CD4-positive, alpha-beta memory T cell (primary cell): Measurements from ENCODE around the gene XXYLT1. TPM values are rescaled to one million over a fixed set of nuclear protein-coding genes. Genes with fewer than 3 reads are reported as not detected.

Experiments used
- CTCF ChIA-PET: fragments of 350-600 bp; sonication (Branson Sonifier 250); formaldehyde crosslinking; loops from one replicate; lab custom pipeline; 2021; ENCODE audit warnings: inconsistent platforms; ENCODE audit not compliant: partially characterized antibody; lab: Charles Lee
- POLR2A ChIA-PET: fragments of 350-600 bp; sonication (Branson Sonifier 250); formaldehyde crosslinking; loops from one replicate; lab custom pipeline; 2021; ENCODE audit not compliant: partially characterized antibody; lab: Charles Lee
- DNase-seq, 5 donors: peaks; one replicate each; pipeline versions ENCODE4 v3.0.0 to v3.0.0-alpha.2; 2020 to 2022; ENCODE audit warnings: mixed read lengths in 1 of 5
- H3K27ac ChIP-seq: one replicate; pipeline ENCODE4 v1.7.0; 2013; ENCODE audit warnings: low read depth, low read length
- H3K27me3 ChIP-seq: 2 replicates; pipeline ENCODE4 v1.7.0; 2013; ENCODE audit warnings: mild to moderate bottlenecking, low read length, moderate library complexity; ENCODE audit not compliant: insufficient read depth
- H3K36me3 ChIP-seq: 2 replicates; pipeline ENCODE4 v1.7.0; 2013; ENCODE audit warnings: mild to moderate bottlenecking, low read length, moderate library complexity; ENCODE audit not compliant: insufficient read depth
- H3K4me1 ChIP-seq: 2 replicates; pipeline ENCODE4 v1.7.0; 2013; ENCODE audit warnings: mild to moderate bottlenecking, low read length, moderate library complexity; ENCODE audit not compliant: insufficient read depth
- H3K4me3 ChIP-seq, 2 donors: one replicate each; pipeline ENCODE4 v1.7.0; 2013; ENCODE audit warnings: low read length in 2 of 2, mild to moderate bottlenecking in 1 of 2
- H3K9me3 ChIP-seq, 2 donors: one replicate each; pipeline ENCODE4 v1.7.0; 2013; ENCODE audit warnings: low read length in 2 of 2, control low read depth in 1 of 2; ENCODE audit not compliant: control insufficient read depth in 1 of 2
- H3K27ac Mint-ChIP-seq, 7 donors: one replicate each; pipeline ENCODE4 v1.8.0; 2020 to 2021; ENCODE audit warnings: mixed read lengths in 7 of 7, mild to moderate bottlenecking in 6 of 7, inconsistent platforms in 3 of 7, moderate library complexity in 3 of 7
- H3K27me3 Mint-ChIP-seq, 2 donors: one replicate each; pipeline ENCODE4 v1.8.0; 2020 to 2021; ENCODE audit warnings: mixed read lengths in 2 of 2
- H3K36me3 Mint-ChIP-seq, 2 donors: one replicate each; pipeline ENCODE4 v1.8.0; 2020 to 2021; ENCODE audit warnings: mixed read lengths in 2 of 2, inconsistent platforms in 1 of 2, mild to moderate bottlenecking in 1 of 2
- H3K4me1 Mint-ChIP-seq, 4 donors: one replicate each; pipeline ENCODE4 v1.8.0; 2020 to 2021; ENCODE audit warnings: mixed read lengths in 4 of 4, mild to moderate bottlenecking in 1 of 4
- H3K4me3 Mint-ChIP-seq, 8 donors: one replicate each; pipeline ENCODE4 v1.8.0; 2020 to 2021; ENCODE audit warnings: mixed read lengths in 8 of 8, mild to moderate bottlenecking in 7 of 8, moderate library complexity in 6 of 8, inconsistent platforms in 3 of 8
- H3K9me3 Mint-ChIP-seq, 8 donors: one replicate each; pipeline ENCODE4 v1.8.0; 2020 to 2021; ENCODE audit warnings: mixed read lengths in 8 of 8, mild to moderate bottlenecking in 5 of 8, inconsistent platforms in 3 of 8, moderate library complexity in 1 of 8
- intact Hi-C: fragments of 100-400 bp; cut with micrococcal nuclease; formaldehyde crosslinking; loops from one replicate; pipeline ENCODE4 v1.15.1; 2023
- polyA plus RNA-seq, 2 donors: library from polyadenylated mRNA; unstranded; fragments of 300-500 nt; fragmentation: Illumina TruSeq; gene quantifications; one replicate each; pipeline ENCODE4 v1.2.3, GENCODE V29; 2021
- total RNA-seq, 2 experiments: library from RNA; stranded (reverse); gene quantifications; one replicate each; pipeline ENCODE4 v1.2.3, GENCODE V29; 2021

The XXYLT1 gene
- total and polyA plus RNA-seq, 4 experiments from 2014 or later: 3.9 to 6.3 (median 4.3) TPM

DNA sequence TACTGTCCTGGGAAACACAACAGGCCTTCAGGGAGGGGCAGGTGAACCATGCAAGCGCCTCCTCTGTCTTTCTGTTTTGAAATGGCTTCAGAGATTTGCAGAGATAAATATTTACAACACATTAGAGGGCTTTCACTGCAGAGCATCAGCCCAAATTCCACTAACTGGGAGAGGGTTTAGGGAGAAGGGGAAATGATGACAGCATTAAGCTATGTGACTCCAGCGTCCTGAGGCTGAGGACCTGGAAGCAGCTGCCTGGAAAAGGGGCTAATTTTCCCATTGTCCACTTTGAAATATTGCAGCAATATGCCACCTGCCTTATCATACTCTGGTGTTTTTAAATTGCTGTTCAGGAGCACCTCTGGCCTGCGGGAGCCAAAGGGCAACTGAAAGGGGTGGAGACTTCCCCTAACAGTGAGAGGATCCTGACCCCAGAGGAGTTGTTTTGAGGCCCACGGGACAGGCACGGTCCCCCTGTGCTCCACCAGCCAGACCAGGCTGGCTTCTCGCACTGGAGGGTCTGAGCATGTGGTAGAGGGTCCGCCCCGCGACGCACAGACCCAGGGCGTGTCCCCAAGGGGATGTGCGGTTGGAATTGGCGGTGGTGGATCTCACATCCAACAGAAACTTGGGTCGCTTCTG lies 110.6 kb downstream of the XXYLT1 start:
- H3K4me1 Mint-ChIP-seq: peaks cover 13 to 21% (median 18%) of the 10 kb centered on the region in 4 donors

DNA sequence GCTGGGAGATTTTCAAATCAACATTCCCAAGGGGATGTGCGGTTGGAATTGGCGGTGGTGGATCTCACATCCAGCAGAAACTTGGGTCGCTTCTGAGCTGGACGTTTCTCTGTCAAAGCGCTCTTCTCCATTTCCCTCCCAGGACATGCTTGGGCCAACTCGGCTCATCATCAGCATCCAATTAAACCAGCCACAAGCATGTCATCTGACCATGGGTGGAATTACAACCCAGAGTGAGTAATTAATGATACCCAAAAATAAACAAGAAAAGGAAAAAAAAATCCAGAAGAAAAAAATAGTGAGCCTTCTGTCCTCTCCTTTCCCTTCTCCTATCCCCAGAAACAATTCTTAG lies 111.2 kb downstream of the XXYLT1 start:
- DNase-seq: no peak
- H3K4me1 Mint-ChIP-seq: peaks cover 13 to 21% (median 18%) of the 10 kb centered on the region in 4 donors
- Histone ChIP-seq H3K4me1 (peaks cover 22% of the 10 kb centered on the region), H3K36me3 (no peaks in the 10 kb centered on the region), H3K27me3 (no peaks in the 10 kb centered on the region), H3K4me3 (no peak overlapping the region), H3K27ac (no peak overlapping the region), H3K9me3 (no peaks in the 10 kb centered on the region)
- ChIA-PET CTCF (no interaction called here), POLR2A (no interaction called here)
- intact Hi-C loops: no loop called here
- H3K27ac Mint-ChIP-seq: peak overlapping the region in 1 of 7 donors; percentile 1
- no peak overlapping the region for H3K4me3 Mint-ChIP-seq
- peaks cover 3 to 4% of the 10 kb centered on the region in 2 donors for H3K36me3 Mint-ChIP-seq
- H3K9me3 Mint-ChIP-seq: no peaks in the 10 kb centered on the region
- no peaks in the 10 kb centered on the region for H3K27me3 Mint-ChIP-seq

More for the DNA sequence above, 110.6 kb downstream of the XXYLT1 start:
- H3K4me3 ChIP-seq: no peak overlapping the region
- POLR2A ChIA-PET: no interaction called here
- no peak overlapping the region for H3K4me3 Mint-ChIP-seq
- no peaks in the 10 kb centered on the region for H3K9me3 ChIP-seq
- H3K27ac Mint-ChIP-seq: peak overlapping the region in 1 of 7 donors; percentile 1
- no peaks in the 10 kb centered on the region for H3K27me3 Mint-ChIP-seq
- CTCF ChIA-PET: no interaction called here
- DNase-seq: no peak
- H3K4me1 ChIP-seq: peaks cover 22% of the 10 kb centered on the region
- H3K36me3 ChIP-seq: no peaks in the 10 kb centered on the region
- no peaks in the 10 kb centered on the region for H3K27me3 ChIP-seq
- H3K36me3 Mint-ChIP-seq: peaks cover 3% of the 10 kb centered on the region in 2 donors
- no peaks in the 10 kb centered on the region for H3K9me3 Mint-ChIP-seq
- no peak overlapping the region for H3K27ac ChIP-seq
- intact Hi-C loops: no loop called here

DNA sequence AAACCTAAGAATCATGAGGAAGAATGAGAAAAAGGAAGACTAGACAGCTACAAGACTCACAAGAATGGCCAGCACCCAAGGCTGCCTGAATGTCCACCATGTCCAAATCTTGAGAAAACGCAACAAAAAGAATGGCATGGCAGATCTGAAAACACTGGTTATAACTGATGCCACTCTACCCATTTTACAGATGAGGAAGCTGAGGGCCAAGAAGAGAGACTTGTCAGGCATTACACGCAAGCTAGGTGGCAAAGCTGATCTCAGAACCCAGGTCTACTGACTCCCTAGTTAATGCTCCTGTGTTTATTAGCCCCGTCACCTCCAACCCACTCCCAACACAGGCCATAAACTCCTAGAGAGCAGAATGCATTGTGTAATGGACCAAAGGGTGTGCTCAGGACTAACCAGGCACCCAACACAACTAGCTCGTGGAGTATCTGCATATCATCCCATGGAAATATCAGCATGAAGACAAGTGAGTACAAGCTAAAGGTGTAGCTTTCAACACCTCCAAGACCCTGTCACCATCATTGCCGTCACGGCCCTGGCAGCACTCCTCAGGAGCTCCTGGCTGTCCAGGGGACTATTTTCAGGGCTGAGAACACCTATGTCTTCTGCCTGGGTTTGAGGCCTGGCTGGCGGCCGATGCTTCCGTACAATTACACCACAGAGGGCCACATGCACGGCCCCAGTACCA lies 111.7 kb downstream of the XXYLT1 start:
- Histone ChIP-seq H3K36me3 (no peaks in the 10 kb centered on the region), H3K27me3 (no peaks in the 10 kb centered on the region), H3K9me3 (no peaks in the 10 kb centered on the region), H3K27ac (no peak overlapping the region), H3K4me3 (no peak overlapping the region), H3K4me1 (peaks cover 22% of the 10 kb centered on the region)
- Mint-ChIP-seq H3K9me3 (no peaks in the 10 kb centered on the region), H3K4me1 (peaks cover 13 to 21% (median 19%) of the 10 kb centered on the region in 4 donors), H3K4me3 (no peak overlapping the region), H3K27me3 (no peaks in the 10 kb centered on the region), H3K36me3 (peaks cover 3 to 6% of the 10 kb centered on the region in 2 donors), H3K27ac (peak overlapping the region in 2 of 7 donors; percentile 13 to 69)
- ChIA-PET POLR2A (no interaction called here), CTCF (no interaction called here)
- no peak for DNase-seq
- intact Hi-C loops: no loop called here

DNA sequence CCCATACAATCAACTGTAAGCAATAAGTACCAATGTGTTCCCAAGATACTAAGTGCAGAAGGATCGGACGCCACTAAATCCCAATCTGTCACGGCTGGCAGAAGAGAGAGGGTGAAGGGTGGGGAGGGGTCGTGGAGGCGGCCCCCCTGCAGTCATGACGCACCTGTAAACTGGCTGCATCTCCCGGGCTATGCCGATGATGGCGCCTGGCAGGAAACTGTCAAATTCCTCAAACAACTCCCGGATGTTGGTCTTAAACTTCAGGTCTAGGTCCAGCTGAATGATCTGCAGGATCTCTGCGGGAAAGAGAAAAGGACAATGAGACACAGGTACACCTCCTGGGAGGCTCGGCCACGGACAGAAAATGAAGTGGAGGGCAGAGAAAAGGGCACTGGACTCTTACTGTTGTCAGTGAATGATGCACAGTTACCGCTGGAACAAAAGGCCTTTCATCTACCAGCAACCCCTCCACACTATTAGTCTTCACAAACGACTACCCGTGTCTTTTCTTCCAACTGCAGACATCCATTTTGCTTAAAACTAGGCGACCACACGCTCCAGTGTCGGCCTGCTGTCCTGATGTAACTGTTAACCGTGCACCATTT lies 114.6 kb downstream of the XXYLT1 start:
- Histone ChIP-seq H3K9me3 (no peaks in the 10 kb centered on the region), H3K4me1 (peaks cover 5% of the 10 kb centered on the region), H3K27me3 (no peaks in the 10 kb centered on the region), H3K36me3 (no peaks in the 10 kb centered on the region), H3K27ac (no peak overlapping the region), H3K4me3 (no peak overlapping the region)
- H3K4me3 Mint-ChIP-seq: no peak overlapping the region
- peak overlapping the region in 1 of 7 donors; percentile 60 for H3K27ac Mint-ChIP-seq
- intact Hi-C loops: no loop called here
- CTCF ChIA-PET: no interaction called here
- no peaks in the 10 kb centered on the region for H3K9me3 Mint-ChIP-seq
- peaks cover 3 to 12% of the 10 kb centered on the region in 2 donors for H3K36me3 Mint-ChIP-seq
- no peaks in the 10 kb centered on the region for H3K27me3 Mint-ChIP-seq
- H3K4me1 Mint-ChIP-seq: peaks cover 0 to 2% (median 0%) of the 10 kb centered on the region in 4 donors
- DNase-seq: no peak
- POLR2A ChIA-PET: no interaction called here

DNA sequence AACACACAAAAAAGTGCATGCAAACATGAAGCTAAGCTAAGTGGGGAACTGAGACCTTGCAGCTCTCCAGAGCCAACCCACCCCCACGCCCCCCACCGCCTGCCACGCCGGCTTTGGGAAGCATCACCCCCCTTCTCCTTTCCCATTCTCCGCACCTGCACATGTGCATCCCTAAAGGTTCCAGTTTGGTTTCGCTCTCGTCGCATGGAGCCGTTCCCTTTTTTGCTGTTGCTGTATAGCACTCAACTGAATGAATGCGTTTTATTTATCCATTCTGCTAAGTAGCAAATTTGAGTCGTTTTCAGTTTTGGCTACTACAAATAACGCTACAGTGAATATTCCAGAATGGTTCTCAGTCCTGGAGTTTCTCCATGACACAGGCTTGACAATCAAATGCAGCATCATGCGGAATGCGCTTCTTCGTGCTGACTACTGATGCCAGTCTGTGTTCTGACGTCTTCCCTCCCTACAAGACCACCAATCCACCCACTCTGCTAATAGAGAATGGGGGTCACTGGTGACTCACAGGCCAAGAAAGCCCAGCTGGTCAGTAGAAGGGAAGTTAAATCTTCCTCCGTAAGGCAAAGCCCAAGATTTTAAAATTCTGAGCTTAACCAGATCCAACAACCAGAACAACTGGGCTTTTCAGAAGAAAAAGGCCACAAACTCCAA lies 115.3 kb downstream of the XXYLT1 start:
- DNase-seq: no peak
- peaks cover 9% of the 10 kb centered on the region for H3K4me1 ChIP-seq
- Mint-ChIP-seq H3K9me3 (no peaks in the 10 kb centered on the region), H3K4me3 (no peak overlapping the region), H3K36me3 (peaks cover 3 to 12% of the 10 kb centered on the region in 2 donors), H3K27ac (no peak overlapping the region), H3K27me3 (no peaks in the 10 kb centered on the region), H3K4me1 (peaks cover 0 to 3% (median 2%) of the 10 kb centered on the region in 4 donors)
- CTCF ChIA-PET: no interaction called here
- no peaks in the 10 kb centered on the region for H3K9me3 ChIP-seq
- no peaks in the 10 kb centered on the region for H3K36me3 ChIP-seq
- no peak overlapping the region for H3K27ac ChIP-seq
- H3K4me3 ChIP-seq: no peak overlapping the region
- H3K27me3 ChIP-seq: no peaks in the 10 kb centered on the region
- intact Hi-C loops: no loop called here
- POLR2A ChIA-PET: no interaction called here

DNA sequence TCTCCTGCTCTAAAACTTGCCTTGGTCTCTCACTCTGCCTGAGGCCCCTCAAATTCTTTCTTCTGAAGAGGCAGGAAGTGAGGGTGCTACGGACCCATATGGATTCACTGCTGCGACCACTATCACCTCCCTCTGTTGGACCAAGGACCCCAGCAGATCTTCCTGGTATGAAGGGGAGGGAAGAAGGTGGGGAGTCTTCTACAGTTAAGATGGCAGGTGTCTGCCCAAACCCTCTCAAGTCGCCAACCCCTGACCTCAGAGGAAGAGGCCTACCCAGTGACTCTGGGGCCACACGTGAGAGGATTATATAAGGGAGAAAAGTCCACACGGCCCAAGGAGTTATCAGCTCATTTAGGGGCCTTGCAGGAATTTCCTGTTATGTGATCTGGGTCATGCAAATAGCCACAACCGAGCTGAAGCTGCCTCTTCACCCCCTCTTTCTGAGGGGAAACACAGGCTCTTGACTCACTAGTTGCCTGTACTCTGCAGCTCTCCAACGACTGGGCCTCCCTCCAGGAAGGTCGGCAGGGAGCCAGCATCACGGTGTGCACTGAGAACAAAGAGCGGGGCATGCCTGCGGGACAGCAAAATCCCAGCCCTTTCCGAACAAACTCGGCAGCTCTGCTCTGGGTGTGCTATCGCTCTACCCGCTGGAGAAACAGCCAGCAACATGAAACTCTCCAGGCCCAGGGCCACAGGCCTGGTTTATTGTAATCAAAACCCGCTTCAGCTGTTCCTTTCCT lies 116.0 kb downstream of the XXYLT1 start:
- Mint-ChIP-seq H3K4me1 (peaks cover 2 to 10% (median 7%) of the 10 kb centered on the region in 4 donors), H3K27ac (peak overlapping the region in 2 of 7 donors; percentile 25 to 85), H3K36me3 (peaks cover 3 to 12% of the 10 kb centered on the region in 2 donors), H3K9me3 (no peaks in the 10 kb centered on the region), H3K4me3 (no peak overlapping the region), H3K27me3 (no peaks in the 10 kb centered on the region)
- H3K36me3 ChIP-seq: no peaks in the 10 kb centered on the region
- H3K27ac ChIP-seq: no peak overlapping the region
- no peak overlapping the region for H3K4me3 ChIP-seq
- H3K9me3 ChIP-seq: no peaks in the 10 kb centered on the region
- intact Hi-C loops: no loop called here
- peaks cover 16% of the 10 kb centered on the region for H3K4me1 ChIP-seq
- ChIA-PET POLR2A (no interaction called here), CTCF (no interaction called here)
- no peaks in the 10 kb centered on the region for H3K27me3 ChIP-seq
- no peak for DNase-seq
